Sigmoid colon (tissue), 7 donors: Measurements from ENCODE around the gene AGAP2. TPM values are rescaled to one million over a fixed set of nuclear protein-coding genes. Genes with fewer than 3 reads are reported as not detected.

Source experiments
- DNase-seq: peaks from one replicate; pipeline ENCODE4 v3.0.0-alpha.2; 2019
- H3K27ac ChIP-seq, 4 donors: fragments of 200-600 bp; sonication (generic); one replicate each; pipeline ENCODE4 v1.5.1; 2016 to 2019; ENCODE audit warnings: mild to moderate bottlenecking in 1 of 4
- H3K27me3 ChIP-seq, 3 donors: fragments of 200-600 bp; sonication (generic); one replicate each; pipeline ENCODE4 v1.5.1; 2019; ENCODE audit warnings: mild to moderate bottlenecking in 1 of 3
- H3K36me3 ChIP-seq, 4 donors: fragments of 200-600 bp; sonication (generic); one replicate each; pipeline ENCODE4 v1.5.1; 2016 to 2019
- H3K4me1 ChIP-seq, 4 donors: fragments of 200-600 bp; sonication (generic); one replicate each; pipeline ENCODE4 v1.5.1; 2017 to 2019
- H3K4me3 ChIP-seq, 4 donors: fragments of 200-600 bp; sonication (generic); one replicate each; pipeline ENCODE4 v1.5.1; 2017 to 2019; ENCODE audit warnings: mild to moderate bottlenecking in 2 of 4, moderate library complexity in 1 of 4
- H3K9me3 ChIP-seq, 4 donors: fragments of 200-600 bp in 3 of 4; sonication (generic) in 3 of 4; one replicate each; pipeline versions ENCODE4 v1.5.1 to v1.6.1; 2013 to 2019
- EP300 ChIP-seq, 4 donors: sonication (generic); formaldehyde crosslinking; IDR thresholded peaks; one replicate each; pipeline ENCODE4 v1.6.1; 2017; ENCODE audit warnings: antibody characterized with exemption in 4 of 4
- POLR2A ChIP-seq, 2 donors: fragments of 450-650 bp; IDR thresholded peaks; one replicate each; pipeline ENCODE4 v1.6.1; 2016; ENCODE audit warnings: antibody characterized with exemption in 2 of 2, mild to moderate bottlenecking in 2 of 2, moderate library complexity in 2 of 2
- POLR2AphosphoS5 ChIP-seq, 4 donors: sonication (generic); formaldehyde crosslinking; IDR thresholded peaks; one replicate each; pipeline ENCODE4 v1.6.1; 2017; ENCODE audit warnings: antibody characterized with exemption in 4 of 4
- WGBS, 2 donors: extraction: QIAGEN DNeasy Blood & Tissue Kit; methylation state at CpG; one replicate each; pipeline ENCODE4 v1.1.7; 2013; 5-methylcytosine and 5-hydroxymethylcytosine counted together
- intact Hi-C: fragments of 100-400 bp; cut with DNase I; formaldehyde crosslinking; loops from one replicate; pipeline ENCODE4 v1.15.1; 2023
- polyA plus RNA-seq, 3 donors: library from polyadenylated mRNA; stranded (reverse); fragments of 200-250 nt; gene quantifications; one replicate each; pipeline ENCODE4 v1.2.3, GENCODE V29; 2013
- total RNA-seq, 4 donors: library from RNA; depleted of rRNA; stranded (reverse); fragments of >200 nt; gene quantifications; one replicate each; pipeline ENCODE4 v1.1.0, GENCODE V29; 2016
- TF ChIP-seq, protein P1 (sequence below), 4 experiments: fragments of 450-650 bp in 3 of 4; fragments of 200-600 bp in 1 of 4; IDR thresholded peaks; one replicate each; pipeline ENCODE4 v1.5.1; 2016 to 2019; ENCODE audit warnings: antibody characterized with exemption in 4 of 4, mild to moderate bottlenecking in 3 of 4, moderate library complexity in 2 of 4
- donor health status: healthy with polysubstance abuse.
- donor health status: Bipolar disorder and iron deficiency.
- donor health status: healthy.

AGAP2 gene
- total and polyA plus RNA-seq, 7 donors, result under 0.01 to 6.4 (median 1.4) TPM

GRCh38 chr12:57741413-57741789, 2.9 kb upstream of the AGAP2 start:
- Histone ChIP-seq H3K4me1 (peaks cover 0 to 43% (median 40%) of the 10 kb centered on the region in 4 donors), H3K36me3 (peaks cover 0 to 2% (median under 1%) of the 10 kb centered on the region in 4 donors), H3K4me3 (peak overlapping the region in 2 of 4 donors; percentile 8 to 20), H3K27me3 (peaks cover 29 to 49% (median 29%) of the 10 kb centered on the region in 3 donors), H3K9me3 (no peaks in the 10 kb centered on the region), H3K27ac (no peak overlapping the region)
- intact Hi-C loops, result no loop called here
- no peak for DNase-seq
- TF ChIP-seq POLR2AphosphoS5 (IDR thresholded peaks at IDR 0.05) (no peak), POLR2A (IDR thresholded peaks at IDR 0.05) (no peak), EP300 (IDR thresholded peaks at IDR 0.05) (no peak)
- WGBS, 2 donors, result 35 to 75% methylated on average over 1 of the region's 1 CpG

GRCh38 chr12:57740656-57741412, 2.3 kb upstream of the AGAP2 start:
- Histone ChIP-seq H3K9me3 (no peaks in the 10 kb centered on the region), H3K4me1 (peaks cover 0 to 49% (median 42%) of the 10 kb centered on the region in 4 donors), H3K27ac (no peak overlapping the region), H3K36me3 (no peaks in the 10 kb centered on the region), H3K4me3 (no peak overlapping the region), H3K27me3 (peaks cover 33 to 54% (median 35%) of the 10 kb centered on the region in 3 donors)
- 42 to 71% methylated on average over 5 of the region's 5 CpGs for WGBS, 2 donors
- TF ChIP-seq POLR2A (IDR thresholded peaks at IDR 0.05) (no peak), EP300 (IDR thresholded peaks at IDR 0.05) (no peak), POLR2AphosphoS5 (IDR thresholded peaks at IDR 0.05) (no peak)
- TF ChIP-seq, protein P1, sequence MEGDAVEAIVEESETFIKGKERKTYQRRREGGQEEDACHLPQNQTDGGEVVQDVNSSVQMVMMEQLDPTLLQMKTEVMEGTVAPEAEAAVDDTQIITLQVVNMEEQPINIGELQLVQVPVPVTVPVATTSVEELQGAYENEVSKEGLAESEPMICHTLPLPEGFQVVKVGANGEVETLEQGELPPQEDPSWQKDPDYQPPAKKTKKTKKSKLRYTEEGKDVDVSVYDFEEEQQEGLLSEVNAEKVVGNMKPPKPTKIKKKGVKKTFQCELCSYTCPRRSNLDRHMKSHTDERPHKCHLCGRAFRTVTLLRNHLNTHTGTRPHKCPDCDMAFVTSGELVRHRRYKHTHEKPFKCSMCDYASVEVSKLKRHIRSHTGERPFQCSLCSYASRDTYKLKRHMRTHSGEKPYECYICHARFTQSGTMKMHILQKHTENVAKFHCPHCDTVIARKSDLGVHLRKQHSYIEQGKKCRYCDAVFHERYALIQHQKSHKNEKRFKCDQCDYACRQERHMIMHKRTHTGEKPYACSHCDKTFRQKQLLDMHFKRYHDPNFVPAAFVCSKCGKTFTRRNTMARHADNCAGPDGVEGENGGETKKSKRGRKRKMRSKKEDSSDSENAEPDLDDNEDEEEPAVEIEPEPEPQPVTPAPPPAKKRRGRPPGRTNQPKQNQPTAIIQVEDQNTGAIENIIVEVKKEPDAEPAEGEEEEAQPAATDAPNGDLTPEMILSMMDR (IDR thresholded peaks at IDR 0.05), result no peak
- intact Hi-C loops, result no loop called here
- DNase-seq, result no peak

- TF ChIP-seq POLR2A (IDR thresholded peaks at IDR 0.05), result no peak
- TF ChIP-seq, protein P1 (IDR thresholded peaks at IDR 0.05), result no peak
- no peak for TF ChIP-seq POLR2AphosphoS5 (IDR thresholded peaks at IDR 0.05)
- Histone ChIP-seq H3K9me3 (no peaks in the 10 kb centered on the region), H3K27me3 (peaks cover 38 to 62% (median 43%) of the 10 kb centered on the region in 3 donors), H3K4me3 (no peak overlapping the region), H3K4me1 (peaks cover 0 to 45% (median 42%) of the 10 kb centered on the region in 4 donors), H3K27ac (no peak overlapping the region), H3K36me3 (no peaks in the 10 kb centered on the region)
- 33 to 53% methylated on average over 10 of the region's 10 CpGs for WGBS, 2 donors
- DNase-seq, result no peak
- intact Hi-C loops, result no loop called here
Measured at GRCh38 chr12:57739914-57740538, 1.5 kb upstream of the AGAP2 start.

- 21 to 59% methylated on average over 7 of the region's 7 CpGs for WGBS, 2 donors
- Histone ChIP-seq H3K4me1 (peaks cover 0 to 44% (median 42%) of the 10 kb centered on the region in 4 donors), H3K4me3 (no peak overlapping the region)
Measured at GRCh38 chr12:57739387-57739786, 845 bp upstream of the AGAP2 start.

More at GRCh38 chr12:57739387-57739786, 845 bp upstream of the AGAP2 start:
- Histone ChIP-seq H3K27ac (no peak overlapping the region), H3K36me3 (no peaks in the 10 kb centered on the region), H3K9me3 (no peaks in the 10 kb centered on the region), H3K27me3 (peaks cover 42 to 69% (median 44%) of the 10 kb centered on the region in 3 donors)
- no peak for DNase-seq
- TF ChIP-seq POLR2AphosphoS5 (IDR thresholded peaks at IDR 0.05), result no peak
- TF ChIP-seq, protein P1 (IDR thresholded peaks at IDR 0.05), result no peak
- no peak for TF ChIP-seq POLR2A (IDR thresholded peaks at IDR 0.05)
- TF ChIP-seq EP300 (IDR thresholded peaks at IDR 0.05), result no peak
- intact Hi-C loops, result no loop called here
